ENCODE results near the gene NPL.

NPL gene

DNA sequence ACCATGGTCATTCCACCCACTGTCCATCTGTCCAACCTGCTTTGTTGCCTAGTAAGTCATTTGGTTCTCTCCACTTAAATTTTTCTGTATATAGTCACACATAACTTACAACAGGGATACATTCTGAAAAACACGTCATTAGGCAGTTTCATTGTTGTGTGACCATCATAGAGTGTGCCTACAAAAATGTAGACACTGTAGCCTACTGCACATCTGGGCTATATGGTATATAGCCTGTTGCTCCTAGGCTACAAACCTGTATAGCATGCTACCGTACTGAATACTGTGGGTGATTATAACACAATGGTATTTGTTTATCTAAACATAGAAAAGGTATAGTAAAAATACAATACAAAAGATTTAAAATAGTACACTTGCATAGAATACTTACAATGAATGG is 10.0 kb upstream of the NPL start:
- DNase-seq = no peak

DNA sequence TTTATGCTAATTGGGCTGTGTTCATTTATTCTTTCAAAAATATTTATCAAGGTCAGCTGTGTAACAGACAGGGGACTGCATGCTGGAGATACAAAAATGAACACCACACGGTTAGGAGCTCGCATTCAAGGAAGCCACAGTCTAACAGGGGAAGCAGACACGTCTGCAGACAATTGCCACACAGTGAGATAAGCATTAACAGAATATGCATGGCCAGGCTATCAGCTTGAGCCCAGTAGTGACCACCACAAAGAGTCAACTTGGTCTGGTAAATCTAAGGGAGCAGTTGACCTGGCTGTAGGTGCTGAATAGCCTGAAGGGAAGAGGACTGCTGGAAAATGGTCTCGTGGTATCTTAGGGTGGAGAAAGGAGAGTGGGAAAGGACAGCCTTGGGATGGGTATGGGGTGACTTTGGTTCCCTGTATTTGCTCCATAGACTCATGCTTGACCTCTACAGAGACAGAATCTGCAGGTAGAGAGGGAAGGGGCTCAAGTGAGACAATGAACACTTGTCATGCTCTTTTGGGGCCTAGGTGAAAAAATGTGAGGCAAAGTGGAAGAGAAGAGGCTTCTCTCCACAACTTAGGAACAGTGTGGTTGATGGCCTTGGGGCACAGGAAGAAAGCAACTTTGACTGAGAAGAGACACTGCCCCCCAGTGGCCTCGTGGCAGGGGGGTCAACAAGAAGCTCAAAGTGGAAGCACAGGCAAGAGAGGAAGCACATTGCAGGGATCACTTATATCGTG is 7.6 kb upstream of the NPL start:
- DNase-seq = no peak

DNA sequence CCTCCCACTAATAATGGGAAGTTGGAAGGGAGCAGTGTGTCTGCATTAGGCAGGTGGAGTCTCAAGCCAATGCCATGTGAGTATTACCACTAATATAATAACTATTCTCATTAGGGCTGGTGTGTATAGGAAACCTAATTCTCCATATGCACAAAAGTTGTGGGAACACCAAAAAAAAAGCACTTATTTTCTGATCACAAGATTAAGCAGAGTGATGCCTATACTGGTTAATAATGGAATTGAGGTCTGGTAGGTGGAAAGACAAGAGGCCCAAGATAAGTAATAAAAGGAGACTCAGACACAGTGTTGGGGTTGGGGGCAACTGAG is 7.0 kb upstream of the NPL start:
- no peak for DNase-seq

DNA sequence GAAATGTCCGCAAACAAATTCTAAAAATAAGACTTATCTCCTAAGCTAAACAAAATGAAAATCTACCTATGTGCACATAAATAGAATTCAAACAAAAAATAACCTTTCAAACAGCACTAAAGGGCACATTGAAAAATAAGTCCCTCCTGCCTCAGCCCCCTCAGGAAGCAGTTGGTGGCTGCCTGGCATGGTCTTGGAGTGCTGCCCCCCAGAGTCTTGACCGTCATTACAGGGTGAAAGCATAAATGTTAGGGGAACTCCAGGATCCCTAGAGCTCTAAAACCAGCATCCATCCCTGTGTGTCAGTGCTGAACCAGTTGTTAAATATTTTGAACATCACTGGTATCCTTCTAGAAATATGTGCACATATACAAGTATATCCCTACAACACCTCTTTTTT is 6.5 kb upstream of the NPL start:
- no peak for DNase-seq

DNA sequence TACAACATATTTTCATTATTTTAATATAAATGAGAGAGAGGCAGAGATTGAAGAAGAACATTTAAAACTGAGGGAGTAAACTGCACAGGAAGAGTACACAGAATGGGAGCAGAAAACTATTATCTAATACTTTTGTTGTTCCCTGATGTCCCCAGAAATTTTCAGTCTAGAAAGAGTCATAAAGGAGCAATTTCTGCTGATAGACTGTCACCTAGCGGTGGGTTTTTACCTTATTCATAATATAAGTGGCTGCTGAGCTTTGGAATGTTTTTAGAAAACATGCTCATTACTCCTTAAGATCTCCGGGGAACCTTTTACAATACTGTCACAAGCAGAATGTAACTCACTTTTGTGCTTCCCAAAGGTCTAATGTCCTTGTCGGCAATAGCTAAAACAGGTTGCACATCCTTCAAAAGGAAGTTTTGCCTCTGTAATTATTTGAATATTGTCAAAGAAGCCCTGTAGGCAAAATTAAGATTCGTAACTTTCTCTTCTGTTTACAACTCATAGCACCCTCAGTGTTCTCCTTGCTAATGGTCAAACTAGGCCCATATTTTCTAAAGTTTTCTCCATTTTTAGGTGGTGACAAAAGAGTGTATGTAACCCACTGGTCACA is 4.9 kb upstream of the NPL start:
- no peak for DNase-seq

DNA sequence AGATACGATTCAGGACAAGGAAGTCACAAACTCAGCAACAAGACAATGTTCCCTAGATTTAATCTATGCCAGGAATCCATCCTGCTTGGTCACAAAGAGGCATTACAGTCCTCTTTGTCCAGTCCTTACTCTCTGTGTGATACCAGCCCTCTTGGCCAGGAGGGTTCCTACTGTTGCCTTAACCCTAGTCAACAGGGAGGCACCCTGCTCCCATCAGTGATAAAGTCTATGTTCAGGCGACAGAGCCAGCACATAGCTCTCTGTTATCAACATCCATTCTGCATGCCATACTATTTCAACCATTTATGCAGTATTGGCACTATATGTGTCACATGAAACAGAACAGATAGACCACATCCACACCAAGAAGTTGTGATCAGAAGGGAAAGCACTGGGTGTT is 4.4 kb upstream of the NPL start:
- DNase-seq = no peak

DNA sequence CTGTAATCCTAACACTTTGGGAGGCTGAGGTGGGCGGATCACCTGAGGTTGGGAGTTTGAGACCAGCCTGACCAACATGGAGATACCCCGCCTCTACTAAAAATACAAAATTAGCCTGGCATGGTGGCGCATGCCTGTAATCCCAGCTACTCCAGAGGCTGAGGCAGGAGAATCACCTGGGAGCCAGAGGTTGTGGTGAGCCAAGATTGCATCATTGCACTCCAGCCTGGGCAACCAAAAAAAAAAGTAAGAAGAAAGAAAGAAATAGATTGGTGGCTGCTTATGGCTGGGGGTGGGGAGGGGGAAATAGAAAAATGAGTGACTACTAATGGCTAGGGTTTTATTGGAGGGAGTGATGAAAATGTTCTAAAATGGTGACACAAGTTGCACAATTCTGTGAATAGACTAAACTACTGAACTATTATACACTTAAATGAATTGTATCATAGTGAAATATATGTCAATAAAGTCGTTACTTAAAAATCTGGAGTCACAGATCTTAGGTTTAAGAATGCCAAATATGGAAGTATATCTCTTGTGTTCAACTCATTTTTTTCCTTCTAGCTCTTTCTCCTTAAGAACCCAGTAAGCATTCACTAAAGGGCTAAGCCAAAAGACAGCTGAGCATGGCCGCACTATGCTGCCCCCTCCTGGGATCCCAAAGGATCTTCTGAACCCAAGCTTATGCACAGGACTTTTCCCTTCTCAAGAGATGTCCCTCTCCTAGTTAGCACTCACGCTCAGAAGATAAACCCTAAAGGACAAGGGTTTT is 3.2 kb upstream of the NPL start:
- no peak for DNase-seq

DNA sequence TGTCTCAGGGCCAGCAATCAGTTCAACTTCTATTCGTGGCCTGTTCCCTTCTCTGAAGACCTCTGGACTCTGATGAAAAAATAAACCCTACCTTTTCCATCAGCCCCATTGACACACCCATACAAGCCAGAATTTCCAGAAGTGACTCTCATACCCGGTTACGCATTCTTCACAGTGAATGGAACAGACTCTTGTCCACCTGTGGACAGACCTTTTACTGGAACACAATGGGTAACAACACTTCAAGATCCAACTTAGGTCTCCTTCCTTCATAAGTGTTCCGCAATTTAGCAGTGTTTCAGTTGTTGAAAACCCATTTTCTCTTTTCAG is 2.6 kb upstream of the NPL start:
- no peak for DNase-seq

DNA sequence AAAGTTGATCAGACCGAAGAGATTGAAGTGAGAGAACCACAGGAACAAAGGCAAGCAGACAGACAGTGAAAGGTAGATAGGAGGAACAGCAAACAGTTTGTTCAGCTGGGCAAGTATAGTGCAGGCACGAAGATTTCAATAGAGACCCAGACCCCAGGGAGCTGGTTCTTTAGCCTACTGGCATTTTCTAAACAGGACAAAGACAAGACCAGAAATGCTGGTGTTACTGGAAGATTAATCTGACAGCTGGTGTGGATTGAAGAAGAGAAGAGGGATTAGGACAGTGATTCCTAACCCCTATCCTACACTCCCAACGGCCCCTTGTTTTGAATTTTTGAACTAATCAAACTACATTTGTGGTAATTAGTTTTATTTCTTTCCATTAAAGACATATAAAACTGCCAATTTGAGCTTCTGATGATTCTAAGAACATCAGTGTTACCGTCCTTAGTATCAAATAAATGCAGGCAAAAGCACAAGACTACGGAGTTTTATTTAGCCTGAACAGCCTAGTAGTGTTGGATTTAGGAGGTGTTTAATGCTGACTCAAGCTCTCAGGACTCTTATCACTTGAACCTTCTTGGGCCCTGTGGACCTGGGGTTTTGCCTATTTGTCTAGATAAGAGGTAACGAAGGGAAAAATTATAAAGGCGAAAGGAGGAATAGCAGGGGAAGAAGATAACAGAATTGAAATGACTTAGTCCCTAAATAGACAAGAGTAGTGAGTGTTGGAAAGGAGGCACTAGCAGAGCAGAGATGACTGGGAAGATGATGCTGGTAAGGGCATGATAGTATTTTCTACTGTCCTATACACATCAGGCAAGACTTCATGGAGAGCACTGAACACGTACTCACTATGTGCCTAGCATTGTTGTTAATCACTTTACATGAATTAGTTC is 2.0 kb downstream of the NPL start:
- no peak for DNase-seq

DNA sequence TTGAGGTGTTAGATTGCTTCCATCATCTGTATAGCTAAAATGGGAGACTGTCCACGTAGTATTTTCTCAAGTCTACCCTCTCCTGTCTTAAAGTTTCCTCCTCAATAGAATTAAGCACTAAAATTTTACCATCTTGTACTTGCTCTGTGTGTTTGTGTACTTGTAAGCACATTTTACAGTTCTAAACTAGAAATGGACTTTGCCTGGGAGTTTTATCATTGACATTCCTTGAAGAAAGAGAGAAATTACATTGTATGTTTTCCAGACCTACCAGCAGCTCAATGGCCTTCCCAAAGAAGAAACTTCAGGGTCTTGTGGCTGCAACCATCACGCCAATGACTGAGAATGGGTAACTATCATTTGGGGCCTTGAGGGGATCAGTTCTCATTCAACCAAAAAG is 4.5 kb downstream of the NPL start:
- DNase-seq = no peak

DNA sequence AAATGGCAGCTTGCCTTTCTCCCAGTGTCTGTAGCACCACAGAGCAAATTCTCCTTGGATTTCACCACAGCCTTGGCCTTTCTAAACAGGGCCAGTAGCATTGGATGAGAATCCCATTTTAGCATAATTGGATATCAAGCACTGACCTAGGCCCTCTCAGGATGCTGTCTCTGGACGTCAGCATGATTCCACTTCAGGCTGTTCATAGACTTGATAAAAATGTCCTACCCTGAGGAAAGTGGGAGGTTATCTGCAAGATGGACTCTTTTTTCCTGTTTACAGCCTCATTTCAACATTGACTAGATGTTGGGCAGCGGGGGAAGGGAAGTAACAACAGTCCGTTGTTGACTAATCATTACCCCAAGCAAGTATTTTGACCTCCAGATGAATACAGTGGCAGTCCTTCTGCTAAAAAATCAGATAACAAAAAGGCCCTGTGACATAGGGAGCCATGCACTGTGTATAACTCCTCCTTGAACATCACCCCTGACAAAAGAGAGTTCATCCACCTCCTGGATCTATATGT is 5.2 kb downstream of the NPL start:
- DNase-seq = no peak

DNA sequence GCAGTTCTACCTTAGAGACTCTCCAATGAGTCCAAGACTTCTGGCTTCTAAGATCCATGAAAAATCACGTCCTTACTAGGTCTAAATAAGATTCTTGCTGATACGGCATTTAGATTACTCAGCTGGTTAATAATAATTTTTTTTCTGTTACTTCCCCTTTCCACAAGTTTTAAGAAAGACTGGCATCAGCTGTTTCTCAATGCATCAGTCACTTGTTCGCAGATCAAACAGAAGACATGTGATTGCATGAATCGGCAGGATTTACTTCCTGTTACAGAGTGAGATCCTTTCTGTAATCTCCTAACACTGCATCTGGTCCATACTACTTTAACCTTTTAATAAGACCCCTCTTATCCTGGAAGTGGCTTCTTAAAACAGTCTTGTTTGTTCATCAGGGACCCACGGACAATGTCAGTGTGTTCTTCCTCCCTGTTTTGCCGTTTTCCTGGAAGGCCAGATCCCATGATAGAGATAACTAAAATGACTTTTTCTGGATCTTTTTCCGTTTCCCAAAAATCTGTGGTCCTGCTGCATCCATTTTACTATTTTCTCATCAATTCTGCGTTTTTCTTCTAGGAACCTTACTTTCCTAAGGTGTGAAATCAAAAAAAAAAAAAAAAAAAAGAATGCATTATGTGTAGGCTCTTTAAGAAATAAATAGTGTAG is 6.1 kb downstream of the NPL start:
- DNase-seq = no peak

DNA sequence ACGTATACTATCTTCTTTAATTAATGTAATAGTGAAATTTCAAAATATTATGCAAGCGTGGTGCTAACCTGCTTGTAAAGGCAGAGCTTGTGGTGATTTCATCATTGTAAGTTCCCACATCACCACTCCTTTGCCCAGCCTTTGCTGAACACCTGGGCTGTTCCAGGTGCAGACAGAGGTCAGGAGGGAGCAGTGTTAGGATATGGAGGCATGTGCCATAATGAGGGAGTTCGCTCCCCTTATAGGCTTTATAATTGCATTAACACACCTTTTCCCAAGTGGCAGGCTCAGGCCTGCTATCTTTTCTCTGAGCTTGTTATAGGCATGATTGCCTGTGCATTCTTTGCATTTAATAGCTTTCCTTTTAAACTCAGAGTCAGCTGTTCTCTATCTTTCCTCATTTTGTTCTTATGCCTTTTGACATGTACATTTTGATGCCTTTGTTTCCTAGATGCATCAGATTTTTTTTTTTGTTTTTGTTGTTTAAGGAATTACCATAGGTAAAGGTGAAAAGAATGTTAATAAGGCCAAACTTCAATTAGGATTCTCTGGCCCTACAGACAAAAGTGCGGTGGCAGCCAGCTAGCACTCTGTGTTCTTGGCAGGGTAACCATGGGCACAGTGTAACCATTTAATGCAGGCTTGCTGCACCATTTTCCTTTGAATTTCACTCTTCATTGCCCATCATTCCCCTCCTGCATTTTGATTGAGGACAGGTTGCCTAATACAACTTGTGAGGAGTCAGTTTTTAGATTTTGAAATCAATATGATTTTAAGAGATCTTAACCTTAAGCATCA is 12.6 kb downstream of the NPL start:
- DNase-seq = no peak

DNA sequence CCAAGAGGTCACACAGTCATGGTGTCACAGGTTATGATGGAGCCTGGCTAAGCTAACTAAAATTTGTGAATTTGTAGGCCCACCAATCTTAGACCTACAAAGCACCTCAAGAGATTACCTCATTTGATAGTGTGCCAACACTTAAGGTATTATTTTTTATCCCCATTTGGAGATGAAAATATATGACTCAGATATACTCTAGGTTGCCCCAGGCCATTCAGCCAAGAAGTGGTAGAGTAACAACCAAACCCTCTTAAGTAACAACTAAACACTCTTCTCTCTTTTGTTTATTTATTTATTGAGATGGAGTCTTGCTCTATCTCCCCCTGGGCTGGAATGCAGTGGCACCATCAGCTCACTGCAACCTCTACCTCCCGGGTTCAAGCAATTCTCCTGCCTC is 14.3 kb downstream of the NPL start:
- no peak for DNase-seq

DNA sequence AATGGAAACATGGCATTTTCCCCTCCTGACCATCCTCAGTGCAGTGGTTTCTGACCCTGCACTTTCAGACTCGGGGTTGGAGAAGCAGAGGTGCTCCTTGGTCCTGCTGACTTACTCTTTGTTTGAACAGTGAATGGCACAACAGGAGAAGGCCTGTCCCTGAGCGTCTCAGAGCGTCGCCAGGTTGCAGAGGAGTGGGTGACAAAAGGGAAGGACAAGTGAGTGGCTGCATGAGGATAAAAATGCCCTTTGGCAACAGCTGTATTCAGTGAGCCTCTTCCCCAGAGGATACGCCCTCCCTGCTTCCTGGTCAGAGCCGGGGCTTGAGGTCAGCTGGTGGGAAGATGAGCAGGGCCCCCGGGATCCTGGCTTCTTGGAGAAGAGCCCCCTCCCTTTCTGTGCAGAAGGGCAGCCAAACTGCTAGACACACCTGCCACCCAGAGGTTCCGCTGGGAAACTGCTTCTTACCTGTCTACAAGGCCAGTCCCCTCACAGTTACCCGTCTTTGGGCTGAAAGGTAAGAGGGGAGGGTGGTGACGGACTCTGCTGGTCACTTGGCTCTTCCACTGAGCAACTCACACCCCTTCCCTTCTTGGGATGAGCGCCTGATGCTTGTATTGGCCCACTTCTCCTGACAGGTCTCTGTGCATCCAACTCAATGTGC is 16.6 kb downstream of the NPL start:
- DNase-seq = no peak

DNA sequence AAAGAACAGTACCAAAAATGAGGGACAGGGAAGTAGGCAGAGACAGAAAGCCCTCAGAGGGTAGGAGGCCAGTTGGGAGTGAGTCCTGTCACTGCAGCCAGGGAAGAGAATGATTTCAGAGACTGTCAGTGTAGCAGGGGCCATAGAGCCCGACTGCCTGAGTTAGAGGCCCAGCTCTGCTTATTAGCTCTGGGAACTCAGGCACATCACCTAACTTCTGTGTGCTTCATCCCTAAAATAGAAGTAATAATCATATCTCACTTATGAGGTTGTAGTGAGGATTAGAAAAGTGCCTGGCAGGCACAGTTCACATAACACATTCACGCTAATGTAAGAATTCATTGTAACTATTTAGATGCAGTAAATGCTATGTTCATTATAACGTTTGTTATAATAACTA is 18.3 kb downstream of the NPL start:
- DNase-seq = no peak

DNA sequence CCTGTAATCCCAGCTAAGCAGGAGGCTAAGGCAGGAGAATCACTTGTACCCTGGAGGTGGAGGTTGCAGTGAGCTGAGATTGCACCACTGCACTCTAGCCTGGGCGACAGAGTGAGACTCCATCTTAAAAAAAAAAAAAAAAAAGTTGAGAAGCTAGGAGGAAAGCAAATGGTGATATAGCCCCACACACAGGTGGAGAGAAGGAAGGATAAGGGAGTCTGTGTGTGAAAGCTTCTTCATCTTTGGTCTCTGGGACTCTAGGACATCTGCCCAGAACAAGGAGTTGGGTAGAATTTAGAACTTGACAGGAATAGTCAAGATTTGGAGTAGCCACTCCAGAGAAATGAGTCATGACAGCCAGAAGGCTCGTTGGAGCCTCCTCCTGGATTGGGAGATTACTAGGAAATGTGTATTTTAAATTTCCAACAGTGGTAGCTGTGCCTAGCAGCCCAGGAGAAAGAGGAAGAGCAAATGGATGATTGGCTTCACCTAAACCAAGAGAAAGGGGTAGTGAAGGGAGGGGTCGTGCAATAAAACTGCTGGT is 19.9 kb downstream of the NPL start:
- DNase-seq = no peak

DNA sequence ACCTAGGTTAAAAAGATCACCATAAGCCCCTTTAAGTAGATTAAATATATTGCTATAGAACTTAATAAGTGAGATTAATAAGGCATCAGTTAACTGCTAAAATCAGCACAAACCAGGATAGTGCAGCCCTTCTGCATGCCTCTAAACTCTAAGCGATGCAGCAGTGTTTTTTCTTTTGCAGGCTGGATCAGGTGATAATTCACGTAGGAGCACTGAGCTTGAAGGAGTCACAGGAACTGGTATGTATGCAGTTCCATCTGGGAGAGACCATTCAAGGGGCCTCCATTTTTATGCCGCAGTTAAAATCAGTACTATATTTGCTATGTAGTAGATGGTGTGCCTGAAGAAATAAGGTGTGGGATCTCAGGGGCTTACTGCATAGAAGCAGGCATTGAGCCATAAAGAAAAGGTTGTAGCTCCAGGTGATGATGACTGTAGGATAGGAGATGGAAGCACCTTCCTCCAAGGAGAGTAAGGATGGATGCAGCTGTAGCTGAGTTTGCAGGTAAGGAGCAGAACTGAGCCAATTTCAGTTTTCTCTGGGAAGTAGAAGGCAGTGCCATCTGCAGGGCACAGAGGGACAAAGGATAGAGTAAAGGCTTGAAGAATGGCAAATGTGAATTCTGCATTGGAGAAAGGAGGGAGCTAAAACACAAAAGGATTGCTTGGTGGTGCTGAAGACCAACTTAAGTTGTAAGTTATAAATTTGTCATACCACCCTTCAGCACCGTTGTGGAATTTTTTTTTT is 22.6 kb downstream of the NPL start:
- no peak for DNase-seq

DNA sequence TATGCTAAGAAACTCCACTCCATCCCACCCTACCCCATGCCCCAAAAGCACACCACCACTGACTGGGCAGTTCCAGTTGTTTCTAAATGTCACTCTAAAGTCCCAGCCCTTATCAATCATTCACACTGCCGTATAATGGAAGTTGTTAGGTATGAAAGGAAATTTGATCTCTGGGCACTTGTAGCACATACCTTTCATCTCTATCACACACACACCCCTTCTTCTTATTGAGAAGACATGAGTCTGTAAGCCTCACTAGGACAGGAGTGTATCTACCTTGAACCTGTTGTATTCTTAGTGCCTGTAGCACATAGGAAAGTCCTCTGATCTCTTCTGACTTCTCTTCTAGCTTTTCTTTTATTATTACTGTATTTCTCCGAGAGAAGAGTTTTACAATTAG is 27.3 kb downstream of the NPL start:
- DNase-seq = no peak

DNA sequence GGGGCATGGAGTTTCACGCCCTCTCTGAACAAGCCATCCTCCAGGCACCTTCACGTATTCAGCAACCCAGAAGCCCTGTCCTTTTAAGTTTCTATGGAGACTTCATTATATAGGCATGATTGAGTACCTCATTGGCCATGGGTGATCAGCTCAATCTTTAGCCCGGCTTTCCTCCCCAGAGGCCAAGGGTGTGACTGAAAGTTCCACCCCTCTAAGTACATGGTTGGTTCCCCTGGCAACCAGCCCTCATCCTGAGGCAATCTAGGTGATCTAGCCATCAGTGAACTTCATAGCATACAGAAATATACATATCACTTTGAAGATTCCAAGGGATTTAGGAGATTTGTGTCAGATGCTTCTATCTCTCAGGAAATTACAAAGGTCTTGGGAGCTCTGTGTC is 28.2 kb downstream of the NPL start:
- DNase-seq = no peak

Measured in NCI-H1436 treated with DMSO at 0.1 percent for 48 hours (cell line).